ENCODE data around the gene SEC31B.

DNA sequence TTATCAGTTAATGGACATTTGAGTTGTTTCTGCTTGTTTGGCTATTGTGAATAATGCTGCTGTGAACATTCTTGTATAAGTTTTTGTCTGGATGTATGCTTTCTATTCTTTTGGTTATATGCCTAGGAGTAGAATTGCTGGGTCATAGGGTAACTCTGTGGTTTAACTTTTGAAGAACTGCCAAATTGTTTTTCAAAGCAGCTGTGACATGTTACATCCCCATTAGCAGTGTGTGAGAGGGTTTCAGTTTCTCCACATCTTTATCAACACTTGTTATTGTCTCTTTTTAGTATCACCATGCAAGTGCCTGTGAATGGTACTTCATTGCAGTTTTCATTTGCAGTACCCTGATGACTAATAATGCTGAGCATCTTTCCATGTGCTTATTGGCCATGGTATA lies 12.1 kb upstream of the SEC31B start:
- TF ChIP-seq, protein P1, sequence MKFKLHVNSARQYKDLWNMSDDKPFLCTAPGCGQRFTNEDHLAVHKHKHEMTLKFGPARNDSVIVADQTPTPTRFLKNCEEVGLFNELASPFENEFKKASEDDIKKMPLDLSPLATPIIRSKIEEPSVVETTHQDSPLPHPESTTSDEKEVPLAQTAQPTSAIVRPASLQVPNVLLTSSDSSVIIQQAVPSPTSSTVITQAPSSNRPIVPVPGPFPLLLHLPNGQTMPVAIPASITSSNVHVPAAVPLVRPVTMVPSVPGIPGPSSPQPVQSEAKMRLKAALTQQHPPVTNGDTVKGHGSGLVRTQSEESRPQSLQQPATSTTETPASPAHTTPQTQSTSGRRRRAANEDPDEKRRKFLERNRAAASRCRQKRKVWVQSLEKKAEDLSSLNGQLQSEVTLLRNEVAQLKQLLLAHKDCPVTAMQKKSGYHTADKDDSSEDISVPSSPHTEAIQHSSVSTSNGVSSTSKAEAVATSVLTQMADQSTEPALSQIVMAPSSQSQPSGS (tag by site-specific recombination; IDR thresholded peaks at IDR 0.05; ENCODE audit: low read depth) = no peak
- no peak for TF ChIP-seq KLF1 (tag by site-specific recombination; IDR thresholded peaks at IDR 0.05)
- no peak for TF ChIP-seq PRDM10 (tag by site-specific recombination; IDR thresholded peaks at IDR 0.05)
- no peak for TF ChIP-seq CTCF (tag by site-specific recombination; IDR thresholded peaks at IDR 0.05)
- TF ChIP-seq, protein P2, sequence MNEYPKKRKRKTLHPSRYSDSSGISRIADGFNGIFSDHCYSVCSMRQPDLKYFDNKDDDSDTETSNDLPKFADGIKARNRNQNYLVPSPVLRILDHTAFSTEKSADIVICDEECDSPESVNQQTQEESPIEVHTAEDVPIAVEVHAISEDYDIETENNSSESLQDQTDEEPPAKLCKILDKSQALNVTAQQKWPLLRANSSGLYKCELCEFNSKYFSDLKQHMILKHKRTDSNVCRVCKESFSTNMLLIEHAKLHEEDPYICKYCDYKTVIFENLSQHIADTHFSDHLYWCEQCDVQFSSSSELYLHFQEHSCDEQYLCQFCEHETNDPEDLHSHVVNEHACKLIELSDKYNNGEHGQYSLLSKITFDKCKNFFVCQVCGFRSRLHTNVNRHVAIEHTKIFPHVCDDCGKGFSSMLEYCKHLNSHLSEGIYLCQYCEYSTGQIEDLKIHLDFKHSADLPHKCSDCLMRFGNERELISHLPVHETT (tag by site-specific recombination; IDR thresholded peaks at IDR 0.05) = no peak
- no peak for TF ChIP-seq SP2 (tag by site-specific recombination; IDR thresholded peaks at IDR 0.05)
- no peak for TF ChIP-seq ZNF488 (tag by site-specific recombination; IDR thresholded peaks at IDR 0.05)

All from HEK293 (cell line).